Activated naive CD4-positive, alpha-beta T cell treated with anti-CD3 and anti-CD28 coated beads for 36 hours (primary cell): ENCODE measurements around the gene RASSF3. TPM values are rescaled to one million over a fixed set of nuclear protein-coding genes. Genes with fewer than 3 reads are reported as not detected.
A peak's percentile ranks its signal among the peaks of the same experiment; 100 is the strongest.
"Not testable (repeated sequence)": the region's sequence is repeated elsewhere in the genome, so short reads cannot be mapped to it uniquely, and the experiment has no call there.

Experiments
- CTCF ChIA-PET: fragments of 350-600 bp; sonication (Branson Sonifier 250); formaldehyde crosslinking; loops from one replicate; lab custom pipeline; 2021; ENCODE audit warnings: antibody characterized with exemption; lab: Charles Lee
- DNase-seq: peaks from one replicate; pipeline ENCODE4 v3.0.0-alpha.2; 2020
- H3K27ac Mint-ChIP-seq: one replicate; pipeline ENCODE4 v1.8.0; 2021; ENCODE audit warnings: mild to moderate bottlenecking, mixed read lengths
- H3K27me3 Mint-ChIP-seq: one replicate; pipeline ENCODE4 v1.8.0; 2021; ENCODE audit warnings: low read depth, mixed read lengths
- H3K36me3 Mint-ChIP-seq: one replicate; pipeline ENCODE4 v1.8.0; 2021; ENCODE audit warnings: low read depth, mixed read lengths
- H3K4me1 Mint-ChIP-seq: one replicate; pipeline ENCODE4 v1.8.0; 2021; ENCODE audit warnings: low read depth, mixed read lengths
- H3K4me3 Mint-ChIP-seq: one replicate; pipeline ENCODE4 v1.8.0; 2021; ENCODE audit warnings: mild to moderate bottlenecking, moderate library complexity, mixed read lengths
- H3K9me3 Mint-ChIP-seq: one replicate; pipeline ENCODE4 v1.8.0; 2021; ENCODE audit warnings: mixed read lengths
- intact Hi-C: fragments of 100-400 bp; cut with micrococcal nuclease; formaldehyde crosslinking; loops from one replicate; pipeline ENCODE4 v1.15.1; 2023
- total RNA-seq, 2 experiments: library from RNA; stranded (reverse); gene quantifications; one replicate each; pipeline ENCODE4 v1.2.3, GENCODE V29; 2021

The RASSF3 gene
- total RNA-seq, 2 experiments from 2014 or later = 39.4 to 43.8 TPM

DNA sequence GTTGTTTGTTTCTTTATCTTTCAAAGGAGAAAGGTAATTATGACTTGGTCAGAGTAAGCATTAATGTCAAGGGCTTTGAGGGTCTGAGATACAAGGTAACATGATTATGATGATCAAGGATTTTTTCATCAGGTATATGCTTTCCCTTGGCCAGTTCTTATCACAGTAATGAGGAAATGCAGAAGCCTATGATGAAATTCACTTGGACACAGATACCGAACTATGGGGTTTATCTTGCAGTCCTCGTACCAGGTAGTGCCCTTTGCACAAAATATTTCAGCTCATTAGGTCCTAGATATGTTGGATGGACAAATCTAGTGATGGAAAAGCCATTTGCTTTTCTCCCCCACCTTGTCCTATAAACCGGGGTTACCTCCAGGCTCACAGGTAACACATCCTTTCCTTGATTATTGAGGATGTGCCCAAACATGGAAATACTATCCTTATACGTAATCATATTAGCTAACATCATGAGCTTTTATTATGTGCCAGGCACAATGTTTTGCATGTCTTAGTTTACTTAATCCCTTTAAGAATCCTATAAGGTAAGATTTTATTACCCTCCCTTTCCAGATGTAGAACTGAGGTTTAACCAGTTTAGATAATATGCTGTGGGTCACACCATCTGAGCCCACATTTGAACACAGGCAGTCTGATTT lies 7.0 kb upstream of the RASSF3 start:
- Mint-ChIP-seq H3K4me1 (peaks cover 34% of the 10 kb centered on the region), H3K27ac (no peak overlapping the region), H3K9me3 (no peaks in the 10 kb centered on the region), H3K27me3 (no peaks in the 10 kb centered on the region), H3K4me3 (no peak overlapping the region), H3K36me3 (no peaks in the 10 kb centered on the region)
- intact Hi-C loops = no loop called here
- no peak for DNase-seq
- CTCF ChIA-PET = interaction anchor here (1.1 to 1.2 kb wide), 2 partner anchors 54 to 59 kb away, joined by 4 to 7 read pairs; no protein-coding TSS in a partner anchor

DNA sequence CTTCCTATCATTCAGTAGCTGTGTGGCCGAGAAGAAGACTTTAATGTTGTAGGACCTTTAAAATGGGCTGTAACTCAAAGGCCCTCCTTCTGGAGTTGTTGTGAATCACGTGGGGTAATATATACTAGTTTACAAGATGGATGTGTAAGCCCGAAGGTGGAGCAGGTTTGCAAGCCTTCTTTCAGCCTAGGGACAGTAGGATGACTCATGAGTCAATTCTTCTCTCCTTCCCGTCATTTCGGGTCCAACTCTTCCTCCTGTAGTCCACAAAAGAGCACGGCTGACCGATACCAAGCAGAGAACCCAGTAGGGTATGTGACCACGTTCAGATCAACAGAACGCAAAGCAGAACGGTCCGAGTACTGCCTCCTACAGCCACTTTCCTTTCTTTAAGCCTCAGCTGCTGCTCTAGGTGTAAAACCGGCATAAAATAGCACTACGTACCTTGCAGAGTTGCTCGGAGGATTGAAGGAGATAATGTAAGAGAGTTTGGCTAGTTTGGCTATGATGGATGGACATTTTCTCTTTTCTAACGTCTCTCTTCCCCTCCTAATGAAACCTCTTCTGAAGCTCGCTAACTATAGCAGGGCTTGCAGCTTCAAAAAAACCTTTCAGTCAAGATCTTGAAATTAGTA lies 1.3 kb upstream of the RASSF3 start:
- H3K9me3 Mint-ChIP-seq = no peaks in the 10 kb centered on the region
- H3K27me3 Mint-ChIP-seq = no peaks in the 10 kb centered on the region
- H3K36me3 Mint-ChIP-seq = peaks cover 15% of the 10 kb centered on the region
- peaks cover 33% of the 10 kb centered on the region for H3K4me1 Mint-ChIP-seq
- peak; percentile 61 for DNase-seq
- CTCF ChIA-PET = interaction anchor here (0.7 to 3.8 kb wide), 15 partner anchors 8 to 155 kb away, joined by 3 to 27 read pairs (median 5); no protein-coding TSS in a partner anchor
- intact Hi-C loops = loop anchor here (1.0 to 2.0 kb wide), 9 partner anchors 16 to 1694 kb away; partner anchors contain the start of genes GNS, HELB, LEMD3 and XPOT
- peak overlapping the region; percentile 87 for H3K4me3 Mint-ChIP-seq
- peak overlapping the region; percentile 94 for H3K27ac Mint-ChIP-seq

GRCh38 chr12:64609536-64610078 lies 688 bp upstream of the RASSF3 start:
- Mint-ChIP-seq H3K9me3 (no peaks in the 10 kb centered on the region), H3K4me1 (peaks cover 37% of the 10 kb centered on the region), H3K36me3 (peaks cover 15% of the 10 kb centered on the region), H3K27me3 (no peaks in the 10 kb centered on the region), H3K4me3 (peak overlapping the region; percentile 87), H3K27ac (peak overlapping the region; percentile 94)
- CTCF ChIA-PET = interaction anchor here (0.5 to 3.8 kb wide), 15 partner anchors 29 to 155 kb away, joined by 3 to 27 read pairs (median 5); no protein-coding TSS in a partner anchor
- intact Hi-C loops = loop anchor here (1.0 to 2.0 kb wide), 11 partner anchors 16 to 1693 kb away; partner anchors contain the start of genes GNS, HELB, LEMD3 and TBK1
- no peak for DNase-seq

DNA sequence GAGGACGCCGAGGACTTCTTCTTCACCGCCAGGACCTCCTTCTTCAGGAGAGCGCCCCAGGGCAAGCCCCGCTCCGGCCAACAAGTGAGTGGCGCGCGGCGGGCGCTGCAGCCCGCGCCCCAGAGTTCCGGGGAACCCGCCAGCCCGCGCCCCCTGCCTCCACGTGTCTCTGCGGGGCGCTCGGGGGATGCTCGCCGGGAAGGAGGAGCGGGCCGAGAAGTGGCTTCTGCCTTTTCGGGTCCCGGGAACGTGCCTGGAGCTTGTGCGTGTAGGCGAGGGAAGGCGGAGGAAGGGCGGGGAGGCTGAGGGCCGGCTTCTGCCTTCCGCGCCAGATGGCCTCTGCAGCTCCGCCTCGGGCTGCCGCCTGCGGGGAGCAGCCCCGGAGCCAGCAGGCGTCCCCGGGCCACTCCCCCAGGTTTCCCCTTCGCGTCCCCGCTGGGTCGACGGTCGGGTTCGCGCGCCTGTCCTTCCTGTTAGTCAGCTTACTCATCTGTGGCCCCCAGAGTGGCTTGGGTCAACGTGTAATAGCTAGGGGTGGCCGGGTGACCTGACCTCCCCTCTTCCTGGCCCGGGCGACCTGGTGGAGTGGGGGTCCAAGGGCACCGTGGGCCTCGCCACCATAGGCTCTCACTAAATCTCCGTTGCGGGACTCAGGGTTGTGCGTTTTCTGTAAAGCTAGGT lies 505 bp downstream of the RASSF3 start:
- H3K27me3 Mint-ChIP-seq = no peaks in the 10 kb centered on the region
- H3K27ac Mint-ChIP-seq = peak overlapping the region; percentile 96
- H3K4me1 Mint-ChIP-seq = peaks cover 44% of the 10 kb centered on the region
- no peaks in the 10 kb centered on the region for H3K9me3 Mint-ChIP-seq
- CTCF ChIA-PET = interaction anchor here (0.7 to 3.2 kb wide), 12 partner anchors 9 to 87 kb away, joined by 3 to 12 read pairs (median 3); no protein-coding TSS in a partner anchor
- H3K36me3 Mint-ChIP-seq = peaks cover 22% of the 10 kb centered on the region
- peak; percentile 78 for DNase-seq
- H3K4me3 Mint-ChIP-seq = peak overlapping the region; percentile 95
- intact Hi-C loops = loop anchor here (1.0 to 2.0 kb wide), 3 partner anchors 10 to 158 kb away; partner anchors contain the start of gene TBK1

DNA sequence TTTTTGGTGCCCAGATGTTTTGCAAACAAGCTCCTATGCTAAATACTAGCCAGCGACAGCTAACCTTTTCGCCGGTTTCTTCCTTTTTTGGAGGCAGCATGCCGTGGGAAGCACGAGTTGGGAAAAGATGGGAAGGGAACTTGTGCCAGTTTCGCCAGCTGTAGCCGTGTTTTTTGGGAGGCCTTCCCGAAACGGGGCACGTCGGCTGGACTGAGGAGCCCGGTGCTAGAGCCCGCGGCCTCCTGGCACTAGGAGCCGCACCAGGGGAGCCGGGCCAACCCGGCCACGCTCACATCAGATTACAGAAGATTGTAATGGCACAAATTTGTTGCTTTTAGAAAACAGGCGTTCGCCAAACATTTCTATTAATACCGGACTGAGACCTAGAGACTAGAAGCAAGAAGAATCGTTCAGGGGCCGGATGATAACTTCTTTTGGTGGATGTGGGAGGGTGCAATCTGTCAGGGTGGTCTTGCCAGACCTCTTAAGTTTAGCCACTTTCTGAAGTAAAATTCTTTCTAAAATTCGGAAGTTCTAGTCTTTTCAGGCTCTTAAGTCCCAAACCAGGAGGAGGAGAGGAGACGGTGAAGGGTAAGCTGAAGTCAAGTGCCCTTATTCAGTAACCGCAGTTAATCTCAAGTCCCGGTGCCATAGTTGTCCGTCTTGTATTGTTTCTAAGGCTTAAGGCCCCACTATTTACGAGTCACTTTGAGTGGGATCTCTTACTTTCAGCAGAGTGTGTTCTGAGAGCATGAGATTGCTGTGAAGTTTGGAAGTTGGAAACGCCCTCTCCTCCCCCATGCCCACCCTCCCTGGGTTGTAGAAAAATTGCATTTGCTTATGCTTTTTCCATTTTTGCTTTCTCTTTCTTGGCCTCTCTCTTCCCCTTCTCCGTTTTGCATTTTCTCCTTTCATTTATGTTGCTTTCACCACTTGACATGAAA lies 1.3 kb downstream of the RASSF3 start:
- intact Hi-C loops = loop anchor here (1.0 to 2.0 kb wide), 2 partner anchors 9 to 159 kb away; partner anchors contain the start of gene TBK1
- no peaks in the 10 kb centered on the region for H3K27me3 Mint-ChIP-seq
- H3K4me3 Mint-ChIP-seq = peak overlapping the region; percentile 95
- CTCF ChIA-PET = interaction anchor here (0.7 to 3.2 kb wide), 12 partner anchors 8 to 86 kb away, joined by 3 to 12 read pairs (median 3); no protein-coding TSS in a partner anchor
- no peaks in the 10 kb centered on the region for H3K9me3 Mint-ChIP-seq
- DNase-seq = peak; percentile 35
- H3K27ac Mint-ChIP-seq = peak overlapping the region; percentile 96
- peaks cover 46% of the 10 kb centered on the region for H3K4me1 Mint-ChIP-seq
- H3K36me3 Mint-ChIP-seq = peaks cover 22% of the 10 kb centered on the region

DNA sequence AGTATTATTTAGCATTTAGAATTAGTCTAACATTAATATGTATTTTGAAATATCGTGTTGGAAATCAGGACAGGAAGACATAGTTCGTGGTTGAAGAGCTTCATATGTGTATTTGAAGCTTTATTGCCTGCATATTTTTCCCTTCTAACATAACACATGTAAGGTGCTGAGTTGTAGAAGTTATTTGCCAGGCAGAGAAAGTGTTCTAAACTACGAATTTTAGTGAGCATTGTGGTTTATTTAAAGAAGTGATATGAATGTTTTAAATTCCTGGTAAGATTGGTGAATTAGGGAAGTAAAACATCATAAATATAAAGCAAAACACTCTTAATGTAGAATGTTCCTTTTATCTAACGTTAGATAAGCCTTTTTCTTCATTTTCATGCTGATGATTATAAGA lies 2.5 kb downstream of the RASSF3 start:
- H3K9me3 Mint-ChIP-seq = no peaks in the 10 kb centered on the region
- peak overlapping the region; percentile 96 for H3K27ac Mint-ChIP-seq
- H3K4me1 Mint-ChIP-seq = peaks cover 52% of the 10 kb centered on the region
- no peak for DNase-seq
- peaks cover 22% of the 10 kb centered on the region for H3K36me3 Mint-ChIP-seq
- peak overlapping the region; percentile 95 for H3K4me3 Mint-ChIP-seq
- intact Hi-C loops = no loop called here
- no peaks in the 10 kb centered on the region for H3K27me3 Mint-ChIP-seq
- CTCF ChIA-PET = interaction anchor here (1.0 to 1.2 kb wide), 2 partner anchors 77 to 85 kb away, joined by 4 to 5 read pairs; no protein-coding TSS in a partner anchor

DNA sequence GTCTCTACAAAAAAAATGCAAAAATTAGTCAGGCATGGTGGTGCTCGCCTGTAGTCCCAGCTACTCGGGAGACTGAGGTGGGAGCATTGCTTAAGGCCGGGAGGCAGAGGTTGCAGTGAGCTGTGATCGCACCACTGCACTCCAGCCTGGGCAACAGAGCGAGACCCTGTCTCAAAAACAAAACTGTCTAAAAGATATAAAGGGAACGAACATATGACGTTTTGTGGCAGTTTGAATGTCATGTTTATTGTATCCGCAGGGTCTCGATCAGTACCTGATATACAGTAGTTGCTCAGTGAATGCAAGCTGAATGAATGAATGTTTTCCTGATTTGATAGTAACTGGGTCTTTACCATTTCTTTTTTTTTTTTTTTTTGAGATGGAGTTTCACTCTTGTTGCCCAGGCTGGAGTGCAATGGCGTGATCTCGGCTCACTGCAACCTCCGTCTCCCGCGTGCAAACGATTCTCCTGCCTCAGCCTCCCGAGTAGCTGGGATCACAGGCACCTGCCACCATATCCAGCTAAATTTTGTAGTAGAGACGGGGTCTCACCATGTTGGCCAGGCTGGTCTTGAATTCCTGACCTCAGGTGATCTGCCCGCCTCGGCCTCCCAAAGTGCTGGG lies 3.6 kb downstream of the RASSF3 start:
- intact Hi-C loops, H3K27me3 Mint-ChIP-seq, H3K9me3 Mint-ChIP-seq, DNase-seq: not testable (repeated sequence)
- H3K4me1 Mint-ChIP-seq = peaks cover 47% of the 10 kb centered on the region
- H3K27ac Mint-ChIP-seq = peak overlapping the region; percentile 96
- H3K4me3 Mint-ChIP-seq = peak overlapping the region; percentile 15
- CTCF ChIA-PET = interaction anchor here (0.6 to 2.7 kb wide), 6 partner anchors 9 to 84 kb away, joined by 3 to 9 read pairs (median 4); no protein-coding TSS in a partner anchor
- peaks cover 22% of the 10 kb centered on the region for H3K36me3 Mint-ChIP-seq

- no peaks in the 10 kb centered on the region for H3K27me3 Mint-ChIP-seq
- peaks cover 63% of the 10 kb centered on the region for H3K4me1 Mint-ChIP-seq
- no peaks in the 10 kb centered on the region for H3K9me3 Mint-ChIP-seq
- H3K4me3 Mint-ChIP-seq = no peak overlapping the region
- peak overlapping the region; percentile 20 for H3K27ac Mint-ChIP-seq
- intact Hi-C loops = no loop called here
- CTCF ChIA-PET = interaction anchor here (0.7 to 2.7 kb wide), 4 partner anchors 8 to 82 kb away, joined by 3 to 9 read pairs (median 6); no protein-coding TSS in a partner anchor
- DNase-seq = no peak
- peaks cover 20% of the 10 kb centered on the region for H3K36me3 Mint-ChIP-seq
These were observed 5.9 kb downstream of the RASSF3 start for GRCh38 chr12:64616201-64616600.

DNA sequence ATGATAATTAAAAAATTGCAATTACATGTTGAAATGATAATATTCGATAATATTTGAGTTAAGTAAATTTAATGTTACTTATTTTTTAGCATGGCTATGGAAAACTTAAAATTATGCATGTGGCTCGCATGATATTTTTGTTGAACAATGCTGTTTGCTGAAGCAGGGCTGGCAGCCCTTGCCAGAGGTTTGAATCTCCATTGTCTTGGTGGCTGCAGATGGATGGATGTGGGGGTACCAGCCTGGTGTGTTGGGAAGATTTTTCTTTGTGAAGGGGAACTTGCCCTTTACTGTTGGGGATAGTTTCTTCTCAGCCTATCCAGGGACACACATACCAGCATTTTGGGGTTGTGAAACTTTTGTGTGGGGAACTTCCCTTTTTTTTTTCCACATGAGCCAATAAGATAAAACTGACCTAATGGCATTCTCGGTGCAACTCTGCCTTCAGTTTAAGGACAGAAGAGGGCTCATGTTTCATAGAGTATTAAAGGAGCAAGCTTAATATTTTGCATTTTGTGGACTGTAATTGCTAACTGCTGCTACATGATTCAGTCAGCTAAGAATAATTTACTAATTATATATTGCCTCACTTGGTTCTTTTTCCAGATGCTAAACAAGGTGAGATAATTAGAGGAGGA lies 8.8 kb downstream of the RASSF3 start:
- Mint-ChIP-seq H3K27me3 (no peaks in the 10 kb centered on the region), H3K36me3 (peaks cover 7% of the 10 kb centered on the region), H3K4me1 (peaks cover 68% of the 10 kb centered on the region), H3K27ac (peak overlapping the region; percentile 64), H3K9me3 (no peaks in the 10 kb centered on the region), H3K4me3 (no peak overlapping the region)
- DNase-seq = no peak
- CTCF ChIA-PET = interaction anchor here (0.9 kb wide), 1 partner anchor 78 kb away, joined by 3 read pairs; no protein-coding TSS in a partner anchor
- intact Hi-C loops = no loop called here

DNA sequence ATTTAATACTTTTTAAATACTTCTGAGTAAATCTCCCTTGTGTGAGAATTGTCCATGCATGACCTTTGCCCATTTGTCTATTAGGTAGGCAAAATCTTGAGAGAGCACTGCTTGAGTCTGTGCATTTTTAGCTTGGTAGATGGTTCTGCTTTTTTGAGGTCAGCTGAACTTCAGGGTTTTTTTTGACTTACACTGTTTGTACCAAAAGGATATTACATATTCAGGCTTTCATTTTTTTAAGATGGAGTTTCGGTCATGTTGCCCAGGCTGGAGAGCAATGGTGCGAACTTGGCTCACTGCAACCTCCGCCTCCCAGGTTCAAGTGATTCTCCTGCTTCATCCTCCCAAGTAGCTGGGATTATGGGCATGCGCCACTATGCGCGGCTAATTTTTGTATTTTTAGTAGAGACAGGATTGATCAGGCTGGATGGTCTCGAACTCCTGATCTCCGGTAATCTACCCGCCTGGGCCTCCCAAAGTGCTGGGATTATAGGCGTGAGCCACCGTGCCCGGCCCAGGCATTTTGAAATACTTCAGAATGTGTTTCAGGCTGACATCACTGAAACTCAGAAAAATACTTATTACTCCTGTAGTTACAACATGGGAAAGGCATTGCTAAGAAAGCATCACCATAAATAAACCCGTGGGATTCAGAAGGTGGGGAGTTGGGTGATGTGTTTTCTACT lies 11.1 kb downstream of the RASSF3 start:
- CTCF ChIA-PET = no interaction called here
- H3K27ac Mint-ChIP-seq = no peak overlapping the region

More for the DNA sequence above, 11.1 kb downstream of the RASSF3 start:
- no peaks in the 10 kb centered on the region for H3K9me3 Mint-ChIP-seq
- peaks cover 65% of the 10 kb centered on the region for H3K4me1 Mint-ChIP-seq
- no peaks in the 10 kb centered on the region for H3K27me3 Mint-ChIP-seq
- H3K36me3 Mint-ChIP-seq = no peaks in the 10 kb centered on the region
- DNase-seq = no peak
- H3K4me3 Mint-ChIP-seq = no peak overlapping the region
- intact Hi-C loops = loop anchor here (5.0 kb wide), 1 partner anchor 1546 kb away; the partner anchor contains the start of gene TMBIM4
